ENCODE measurements around the gene LRIT2. TPM values are rescaled to one million over a fixed set of nuclear protein-coding genes. Genes with fewer than 3 reads are reported as not detected.

Gene LRIT2
- total and polyA plus RNA-seq, 4 donors: not detected

GRCh38 chr10:84234479-84234878 lies 9.1 kb upstream of the LRIT2 start:
- no peaks in the 10 kb centered on the region for H3K4me1 ChIP-seq (ENCODE audit: control insufficient read depth in 1 of 2, insufficient read depth in 2 of 2, low read length in 2 of 2)
- H3K4me3 ChIP-seq (ENCODE audit: low read length in 2 of 2): no peak overlapping the region
- DNase-seq: no peak
- H3K27me3 ChIP-seq (ENCODE audit: control insufficient read depth in 1 of 2, insufficient read depth in 2 of 2, low read length in 1 of 2): no peaks in the 10 kb centered on the region
- no peaks in the 10 kb centered on the region for H3K36me3 ChIP-seq (ENCODE audit: control insufficient read depth in 1 of 2, insufficient read depth in 2 of 2, low read length in 1 of 2)
- H3K27ac ChIP-seq (ENCODE audit: low read depth in 1 of 2, low read length in 2 of 2): no peak overlapping the region
- no peak for ATAC-seq (ENCODE audit: low FRiP score)
- intact Hi-C loops (cut with DNase I): no loop called here
- 70 to 80% methylated on average over 4 of the region's 4 CpGs for WGBS, 2 donors
- peaks cover 2% of the 10 kb centered on the region for H3K9me3 ChIP-seq (ENCODE audit: control insufficient read depth, low read length)

GRCh38 chr10:84233940-84234339 lies 8.6 kb upstream of the LRIT2 start:
- WGBS, 2 donors: 46 to 58% methylated on average over 4 of the region's 4 CpGs
- no peak for DNase-seq
- no peaks in the 10 kb centered on the region for H3K4me1 ChIP-seq (ENCODE audit: control insufficient read depth in 1 of 2, insufficient read depth in 2 of 2, low read length in 2 of 2)
- no peaks in the 10 kb centered on the region for H3K36me3 ChIP-seq (ENCODE audit: control insufficient read depth in 1 of 2, insufficient read depth in 2 of 2, low read length in 1 of 2)
- no peak for ATAC-seq (ENCODE audit: low FRiP score)
- H3K27me3 ChIP-seq (ENCODE audit: control insufficient read depth in 1 of 2, insufficient read depth in 2 of 2, low read length in 1 of 2): no peaks in the 10 kb centered on the region
- H3K27ac ChIP-seq (ENCODE audit: low read depth in 1 of 2, low read length in 2 of 2): no peak overlapping the region
- H3K4me3 ChIP-seq (ENCODE audit: low read length in 2 of 2): no peak overlapping the region
- intact Hi-C loops (cut with DNase I): no loop called here
- peaks cover 2% of the 10 kb centered on the region for H3K9me3 ChIP-seq (ENCODE audit: control insufficient read depth, low read length)

GRCh38 chr10:84232376-84232775 lies 7.0 kb upstream of the LRIT2 start:
- intact Hi-C loops (cut with DNase I): no loop called here
- no peaks in the 10 kb centered on the region for H3K4me1 ChIP-seq (ENCODE audit: control insufficient read depth in 1 of 2, insufficient read depth in 2 of 2, low read length in 2 of 2)
- peaks cover 0 to 1% of the 10 kb centered on the region in 2 donors for H3K27me3 ChIP-seq (ENCODE audit: control insufficient read depth in 1 of 2, insufficient read depth in 2 of 2, low read length in 1 of 2)
- DNase-seq: no peak
- no peak overlapping the region for H3K27ac ChIP-seq (ENCODE audit: low read depth in 1 of 2, low read length in 2 of 2)
- peak; percentile 28 for ATAC-seq (ENCODE audit: low FRiP score)
- H3K36me3 ChIP-seq (ENCODE audit: control insufficient read depth in 1 of 2, insufficient read depth in 2 of 2, low read length in 1 of 2): no peaks in the 10 kb centered on the region
- 84 to 85% methylated on average over 10 of the region's 10 CpGs for WGBS, 2 donors
- peaks cover 2% of the 10 kb centered on the region for H3K9me3 ChIP-seq (ENCODE audit: control insufficient read depth, low read length)
- H3K4me3 ChIP-seq (ENCODE audit: low read length in 2 of 2): no peak overlapping the region

GRCh38 chr10:84230359-84230758 lies 5.0 kb upstream of the LRIT2 start:
- 3 to 6% methylated on average over 1 of the region's 1 CpG for WGBS, 2 donors
- H3K9me3 ChIP-seq (ENCODE audit: control insufficient read depth, low read length): peaks cover 2% of the 10 kb centered on the region
- ATAC-seq (ENCODE audit: low FRiP score): no peak
- no peak overlapping the region for H3K27ac ChIP-seq (ENCODE audit: low read depth in 1 of 2, low read length in 2 of 2)
- intact Hi-C loops (cut with DNase I): no loop called here
- H3K4me3 ChIP-seq (ENCODE audit: low read length in 2 of 2): no peak overlapping the region
- H3K4me1 ChIP-seq (ENCODE audit: control insufficient read depth in 1 of 2, insufficient read depth in 2 of 2, low read length in 2 of 2): no peaks in the 10 kb centered on the region
- peaks cover 0 to 1% of the 10 kb centered on the region in 2 donors for H3K27me3 ChIP-seq (ENCODE audit: control insufficient read depth in 1 of 2, insufficient read depth in 2 of 2, low read length in 1 of 2)
- no peak for DNase-seq
- H3K36me3 ChIP-seq (ENCODE audit: control insufficient read depth in 1 of 2, insufficient read depth in 2 of 2, low read length in 1 of 2): no peaks in the 10 kb centered on the region

- DNase-seq: no peak
- Histone ChIP-seq H3K9me3 (ENCODE audit: control insufficient read depth, low read length) (peaks cover 4% of the 10 kb centered on the region), H3K4me3 (ENCODE audit: low read length in 2 of 2) (no peak overlapping the region), H3K27ac (ENCODE audit: low read depth in 1 of 2, low read length in 2 of 2) (no peak overlapping the region), H3K4me1 (ENCODE audit: control insufficient read depth in 1 of 2, insufficient read depth in 2 of 2, low read length in 2 of 2) (no peaks in the 10 kb centered on the region), H3K36me3 (ENCODE audit: control insufficient read depth in 1 of 2, insufficient read depth in 2 of 2, low read length in 1 of 2) (no peaks in the 10 kb centered on the region), H3K27me3 (ENCODE audit: control insufficient read depth in 1 of 2, insufficient read depth in 2 of 2, low read length in 1 of 2) (peaks cover 0 to 1% of the 10 kb centered on the region in 2 donors)
- 67 to 71% methylated on average over 4 of the region's 4 CpGs for WGBS, 2 donors
- no peak for ATAC-seq (ENCODE audit: low FRiP score)
- intact Hi-C loops (cut with DNase I): no loop called here
These were observed 2.5 kb upstream of the LRIT2 start for GRCh38 chr10:84227810-84228209.

- DNase-seq: no peak
- no peak overlapping the region for H3K4me3 ChIP-seq (ENCODE audit: low read length in 2 of 2)
- no peak for ATAC-seq (ENCODE audit: low FRiP score)
- no peak overlapping the region for H3K27ac ChIP-seq (ENCODE audit: low read depth in 1 of 2, low read length in 2 of 2)
- no peaks in the 10 kb centered on the region for H3K4me1 ChIP-seq (ENCODE audit: control insufficient read depth in 1 of 2, insufficient read depth in 2 of 2, low read length in 2 of 2)
- no peaks in the 10 kb centered on the region for H3K36me3 ChIP-seq (ENCODE audit: control insufficient read depth in 1 of 2, insufficient read depth in 2 of 2, low read length in 1 of 2)
- peaks cover 0 to 1% of the 10 kb centered on the region in 2 donors for H3K27me3 ChIP-seq (ENCODE audit: control insufficient read depth in 1 of 2, insufficient read depth in 2 of 2, low read length in 1 of 2)
- WGBS, 2 donors: 71 to 75% methylated on average over 3 of the region's 3 CpGs
- H3K9me3 ChIP-seq (ENCODE audit: control insufficient read depth, low read length): peaks cover 2% of the 10 kb centered on the region
- intact Hi-C loops (cut with DNase I): no loop called here
These were observed 1.3 kb upstream of the LRIT2 start for GRCh38 chr10:84226616-84227015.

GRCh38 chr10:84224411-84225028 lies 824 bp downstream of the LRIT2 start:
- Histone ChIP-seq H3K9me3 (ENCODE audit: control insufficient read depth, low read length) (peaks cover 2% of the 10 kb centered on the region), H3K27ac (ENCODE audit: low read depth in 1 of 2, low read length in 2 of 2) (no peak overlapping the region), H3K4me3 (ENCODE audit: low read length in 2 of 2) (no peak overlapping the region), H3K4me1 (ENCODE audit: control insufficient read depth in 1 of 2, insufficient read depth in 2 of 2, low read length in 2 of 2) (no peaks in the 10 kb centered on the region), H3K36me3 (ENCODE audit: control insufficient read depth in 1 of 2, insufficient read depth in 2 of 2, low read length in 1 of 2) (no peaks in the 10 kb centered on the region), H3K27me3 (ENCODE audit: control insufficient read depth in 1 of 2, insufficient read depth in 2 of 2, low read length in 1 of 2) (peaks cover 0 to 1% of the 10 kb centered on the region in 2 donors)
- DNase-seq (no peak), ATAC-seq (ENCODE audit: low FRiP score) (no peak)
- intact Hi-C loops (cut with DNase I): no loop called here
- 48 to 57% methylated on average over 6 of the region's 6 CpGs for WGBS, 2 donors

GRCh38 chr10:84221916-84222315 lies 3.4 kb downstream of the LRIT2 start:
- Histone ChIP-seq H3K27me3 (ENCODE audit: control insufficient read depth in 1 of 2, insufficient read depth in 2 of 2, low read length in 1 of 2) (no peaks in the 10 kb centered on the region), H3K4me1 (ENCODE audit: control insufficient read depth in 1 of 2, insufficient read depth in 2 of 2, low read length in 2 of 2) (no peaks in the 10 kb centered on the region), H3K36me3 (ENCODE audit: control insufficient read depth in 1 of 2, insufficient read depth in 2 of 2, low read length in 1 of 2) (no peaks in the 10 kb centered on the region), H3K4me3 (ENCODE audit: low read length in 2 of 2) (no peak overlapping the region), H3K9me3 (ENCODE audit: control insufficient read depth, low read length) (peaks cover 2% of the 10 kb centered on the region), H3K27ac (ENCODE audit: low read depth in 1 of 2, low read length in 2 of 2) (no peak overlapping the region)
- DNase-seq (no peak), ATAC-seq (ENCODE audit: low FRiP score) (no peak)
- WGBS, 2 donors: 70 to 85% methylated on average over 8 of the region's 8 CpGs
- intact Hi-C loops (cut with DNase I): no loop called here

GRCh38 chr10:84217746-84218145 lies 7.6 kb downstream of the LRIT2 start:
- H3K27ac ChIP-seq (ENCODE audit: low read depth in 1 of 2, low read length in 2 of 2): no peak overlapping the region
- no peak overlapping the region for H3K4me3 ChIP-seq (ENCODE audit: low read length in 2 of 2)
- no peaks in the 10 kb centered on the region for H3K36me3 ChIP-seq (ENCODE audit: control insufficient read depth in 1 of 2, insufficient read depth in 2 of 2, low read length in 1 of 2)
- ATAC-seq (ENCODE audit: low FRiP score) (no peak), DNase-seq (no peak)
- no peaks in the 10 kb centered on the region for H3K4me1 ChIP-seq (ENCODE audit: control insufficient read depth in 1 of 2, insufficient read depth in 2 of 2, low read length in 2 of 2)
- WGBS, 2 donors: 84 to 87% methylated on average over 4 of the region's 4 CpGs
- no peaks in the 10 kb centered on the region for H3K27me3 ChIP-seq (ENCODE audit: control insufficient read depth in 1 of 2, insufficient read depth in 2 of 2, low read length in 1 of 2)
- no peaks in the 10 kb centered on the region for H3K9me3 ChIP-seq (ENCODE audit: control insufficient read depth, low read length)
- intact Hi-C loops (cut with DNase I): no loop called here
